Measurements from ENCODE around the gene PRKCB.

PRKCB gene

DNA sequence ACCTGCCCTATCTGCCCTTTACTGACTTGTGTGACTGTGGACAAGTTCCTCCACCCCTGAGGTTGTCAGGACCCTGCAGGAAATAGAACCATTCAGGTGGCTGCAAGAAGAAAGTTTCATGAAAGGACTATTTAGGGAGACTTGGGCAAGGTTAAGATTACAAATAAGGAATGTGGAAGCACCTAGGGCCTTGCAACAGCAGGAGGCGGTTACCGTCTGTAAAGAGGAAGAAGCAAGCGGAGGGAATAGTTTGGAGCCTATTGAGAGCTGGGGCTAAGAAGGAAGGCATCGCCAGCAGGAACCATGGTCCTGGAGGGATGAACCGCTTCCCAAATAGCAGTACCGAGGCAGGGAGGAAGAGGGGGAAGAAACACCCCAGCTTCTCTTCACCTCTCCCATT, 132.4 kb downstream of the PRKCB start:
- DNase-seq (ENCODE audit: low read depth in 2 of 2), result no peak

DNA sequence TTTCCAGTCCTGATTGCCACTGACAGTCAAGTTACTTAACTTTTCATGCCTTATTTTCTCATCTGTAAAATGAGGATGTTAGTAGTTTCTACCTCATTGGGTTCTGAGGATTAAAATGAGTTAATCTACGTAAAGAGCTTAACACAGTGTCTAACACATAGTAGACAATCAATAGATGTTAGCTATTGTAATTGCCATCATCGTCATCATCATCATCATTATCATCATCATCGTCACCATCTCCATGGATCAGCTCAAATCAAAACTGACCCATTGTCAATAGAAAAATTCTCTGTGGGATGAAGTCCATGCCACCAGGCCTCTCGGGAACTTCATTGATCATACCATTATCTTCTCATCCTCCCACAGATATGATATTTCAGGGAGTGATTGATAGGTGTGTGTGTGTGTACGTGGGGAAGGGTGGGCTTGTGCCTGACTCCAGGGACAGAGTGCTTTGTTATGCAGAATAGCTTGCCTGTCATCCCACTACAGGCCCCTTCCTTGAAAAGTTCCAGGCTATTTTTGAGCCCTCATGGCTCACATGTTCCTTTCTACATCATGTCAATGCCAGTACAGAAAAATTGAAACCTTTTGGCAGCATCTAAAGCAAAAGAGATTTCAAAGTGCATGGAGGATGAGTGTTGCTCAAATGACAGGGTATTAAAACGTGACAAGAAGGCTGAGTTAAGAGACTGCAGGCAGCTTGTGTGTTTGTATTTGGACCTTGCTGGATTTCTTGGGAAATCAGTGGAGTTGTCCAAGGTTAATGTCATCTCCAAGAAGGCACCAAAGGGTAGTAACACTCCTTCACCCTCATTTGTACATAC, 133.9 kb downstream of the PRKCB start:
- DNase-seq (ENCODE audit: low read depth in 2 of 2), result no peak

DNA sequence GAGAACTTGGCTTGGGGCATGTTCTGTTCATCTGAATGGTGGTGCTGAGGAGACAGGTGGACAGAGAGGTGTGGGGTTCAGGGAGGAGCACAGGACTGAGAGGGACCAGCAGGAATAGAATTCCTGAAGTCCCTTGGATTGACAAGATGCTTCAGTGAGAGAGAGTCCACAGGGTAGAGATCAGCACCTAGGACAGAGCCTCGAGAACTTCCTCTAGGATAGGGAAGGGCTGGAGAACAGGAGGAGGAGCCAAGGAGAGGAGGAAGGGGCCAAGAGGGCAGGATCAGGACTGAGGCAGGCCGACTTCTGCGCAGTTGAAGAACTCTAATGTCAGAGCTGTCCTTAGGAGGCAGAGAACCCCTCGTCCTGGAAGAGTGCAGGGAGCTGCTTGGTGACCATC, 138.4 kb downstream of the PRKCB start:
- no peak for DNase-seq (ENCODE audit: low read depth in 2 of 2)

DNA sequence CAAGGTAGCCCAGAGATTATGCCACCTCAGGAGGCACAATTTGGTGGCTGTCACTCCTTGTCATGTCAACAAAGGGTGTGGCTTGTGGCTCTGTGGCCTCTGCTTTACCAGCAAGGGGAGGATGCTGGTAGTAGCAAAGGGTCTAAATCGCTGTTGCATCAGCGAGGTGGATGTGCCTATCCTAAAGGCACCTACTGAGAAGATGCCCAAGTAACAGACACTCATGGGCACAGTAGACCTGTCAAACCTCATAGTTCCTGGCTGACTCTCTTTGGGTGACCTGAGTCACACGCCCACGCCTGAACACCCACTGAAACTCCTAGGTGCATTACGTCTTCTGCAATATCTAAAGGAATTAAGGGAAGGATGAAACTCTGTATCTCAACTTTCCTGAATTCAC, 139.5 kb downstream of the PRKCB start:
- DNase-seq (ENCODE audit: low read depth in 2 of 2), result no peak

DNA sequence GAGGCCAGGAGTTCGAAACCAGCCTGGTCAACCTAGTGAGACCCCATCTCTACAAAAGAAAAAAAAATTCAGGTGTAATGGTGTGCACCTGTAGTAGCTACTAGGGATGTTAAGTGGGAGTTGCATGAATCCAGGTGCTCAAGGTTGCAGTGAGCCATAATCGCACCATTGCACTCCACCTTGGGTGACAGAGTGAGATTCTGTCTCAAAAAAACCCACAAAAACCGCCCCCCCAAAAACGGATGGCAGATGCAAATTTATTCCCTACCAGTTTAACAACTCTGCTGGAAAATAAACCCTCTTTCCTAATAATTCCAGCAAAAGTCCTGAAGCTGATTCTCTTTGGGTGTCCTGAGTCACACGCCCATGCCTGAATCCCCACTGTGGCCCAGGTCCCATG, 140.3 kb downstream of the PRKCB start:
- DNase-seq (ENCODE audit: low read depth in 2 of 2), result no peak

DNA sequence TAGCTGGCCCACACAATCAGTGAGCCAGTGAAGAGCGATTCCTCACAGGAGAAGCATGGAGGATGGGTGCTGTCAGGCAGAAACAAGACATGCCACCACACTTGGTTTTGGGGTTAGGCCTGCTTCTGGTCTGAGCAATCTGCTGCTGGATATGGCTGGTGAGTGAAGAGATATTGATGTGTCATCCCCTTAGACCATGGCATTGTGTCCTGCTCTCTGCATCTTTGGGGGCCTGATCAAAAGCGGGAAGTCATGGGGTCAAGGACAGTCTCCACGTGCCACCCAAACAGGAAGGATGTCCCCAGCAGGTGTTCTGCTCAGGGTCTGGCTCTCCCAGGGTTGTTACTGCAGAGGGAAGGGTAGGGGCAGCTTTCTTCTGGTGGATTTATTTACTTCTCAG, 140.7 kb downstream of the PRKCB start:
- DNase-seq (ENCODE audit: low read depth in 2 of 2), result no peak

DNA sequence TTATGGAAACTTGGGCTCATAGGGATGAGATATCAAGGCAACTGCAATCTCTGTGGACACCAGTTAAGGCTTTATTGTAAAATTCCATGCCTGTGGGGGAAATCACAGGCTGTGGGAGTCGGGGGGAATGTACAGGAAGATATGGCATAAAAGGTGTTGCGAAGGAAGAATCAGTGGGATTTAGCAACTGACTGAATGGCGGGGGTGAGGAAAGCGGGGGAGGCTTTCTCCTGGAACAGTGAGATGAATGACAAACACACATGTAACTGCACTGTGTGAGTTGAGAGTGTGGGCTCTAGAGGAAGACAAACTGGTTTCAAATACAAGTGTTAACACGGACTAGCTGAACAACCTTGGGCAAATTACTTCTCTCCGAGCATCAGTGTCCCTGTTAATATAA, 143.7 kb downstream of the PRKCB start:
- no peak for DNase-seq (ENCODE audit: low read depth in 2 of 2)

DNA sequence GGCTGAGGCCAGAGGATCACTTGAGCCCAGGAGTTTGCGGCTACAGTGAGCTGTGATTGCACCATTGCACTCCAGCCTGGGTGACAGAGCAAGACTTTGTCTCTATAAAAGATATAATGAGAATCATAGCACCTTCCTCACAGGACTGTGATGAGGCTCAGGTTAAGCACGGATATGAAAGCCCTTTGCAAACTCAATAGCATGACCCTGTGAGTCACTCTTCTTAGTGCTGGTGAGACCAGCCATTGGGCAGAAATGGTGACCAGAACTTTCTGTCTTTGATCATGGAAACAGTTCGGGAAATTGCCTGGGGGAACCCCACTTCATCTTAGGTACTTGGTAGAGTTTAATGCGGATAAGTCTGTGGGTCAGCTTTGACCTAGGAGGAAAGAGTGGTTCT, 144.2 kb downstream of the PRKCB start:
- no peak for DNase-seq (ENCODE audit: low read depth in 2 of 2)

DNA sequence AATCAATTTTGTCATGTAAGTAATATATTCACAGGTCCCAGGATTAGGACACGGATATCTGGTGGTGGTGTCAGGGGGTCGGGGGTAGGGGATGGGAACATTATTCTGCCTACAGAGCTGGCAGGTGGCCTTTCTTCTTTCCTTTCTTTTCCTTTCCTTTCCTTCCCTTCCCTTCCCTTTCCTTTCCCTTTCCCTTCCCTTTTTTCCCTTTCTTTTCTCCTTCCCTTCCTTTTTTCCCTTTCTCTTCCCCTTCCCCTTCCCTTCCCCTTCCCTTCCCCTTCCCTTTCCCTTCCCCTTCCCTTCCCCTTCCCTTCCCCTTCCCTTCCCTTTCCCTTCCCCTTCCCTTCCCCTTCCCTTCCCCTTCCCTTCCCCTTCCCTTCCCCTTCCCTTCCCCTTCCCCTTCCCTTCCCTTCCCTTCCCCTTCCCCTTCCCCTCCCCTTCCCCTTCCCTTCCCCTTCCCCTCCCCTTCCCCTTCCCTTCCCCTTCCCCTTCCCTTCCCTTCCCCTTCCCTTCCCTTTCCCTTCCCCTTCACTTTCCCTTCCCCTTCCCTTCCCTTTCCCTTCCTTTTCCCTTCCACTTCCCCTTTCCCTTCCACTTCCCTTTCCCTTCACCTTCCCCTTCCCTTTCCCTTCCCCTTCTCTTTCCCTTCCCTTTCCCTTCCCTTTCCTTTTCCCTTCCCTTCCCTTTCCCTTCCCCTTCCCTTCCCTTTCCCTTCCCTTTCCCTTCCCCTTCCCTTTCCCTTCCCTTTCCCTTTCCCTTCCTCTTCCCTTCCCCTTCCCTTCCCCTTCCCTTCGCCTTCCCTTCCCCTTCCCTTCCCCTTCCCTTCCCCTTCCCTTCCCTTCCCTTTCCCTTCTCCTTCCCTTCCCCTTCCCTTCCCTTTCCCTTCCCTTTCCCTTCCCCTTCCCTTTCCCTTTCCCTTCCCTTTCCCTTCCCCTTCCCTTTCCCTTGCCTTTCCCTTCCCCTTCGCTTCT, 145.9 kb downstream of the PRKCB start:
- DNase-seq (ENCODE audit: low read depth in 2 of 2), result no peak

DNA sequence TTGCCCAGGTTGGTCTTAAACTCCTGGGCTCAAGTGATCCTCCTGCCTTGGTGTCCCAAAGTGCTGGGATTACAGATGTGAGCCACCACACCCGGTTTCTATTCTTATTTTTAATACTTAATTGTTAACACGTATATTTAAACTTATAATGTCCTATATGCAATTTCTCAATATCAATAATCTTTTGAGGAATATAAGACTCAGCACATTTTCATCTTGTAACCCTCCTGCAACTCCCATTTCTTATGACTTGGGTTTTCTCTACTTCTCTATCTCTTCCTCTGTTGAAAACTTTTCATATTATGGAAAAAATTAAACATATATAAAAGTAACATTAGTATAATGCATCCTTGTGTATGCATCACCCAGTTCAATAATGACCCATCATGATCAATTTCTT, 150.7 kb downstream of the PRKCB start:
- no peak for DNase-seq (ENCODE audit: low read depth in 2 of 2)

DNA sequence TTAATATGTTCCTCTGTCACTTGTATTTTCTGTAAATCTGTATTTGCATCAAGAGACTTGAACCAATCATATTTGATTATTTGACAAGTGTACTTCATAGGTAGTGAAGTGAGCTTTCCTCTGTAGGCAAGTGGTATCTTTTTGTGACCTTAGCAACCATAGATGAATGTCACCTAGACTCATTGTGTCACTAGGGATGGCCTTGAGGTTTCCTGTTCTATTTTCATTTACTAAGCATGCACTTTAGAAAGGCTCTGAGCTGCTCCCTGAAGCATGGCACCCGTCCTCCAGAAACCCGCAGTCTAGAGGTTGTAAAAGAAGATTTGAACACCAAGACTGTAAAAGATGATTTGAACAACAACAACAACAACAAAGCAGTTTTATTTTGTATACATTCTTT, 151.7 kb downstream of the PRKCB start:
- DNase-seq (ENCODE audit: low read depth in 2 of 2), result no peak

DNA sequence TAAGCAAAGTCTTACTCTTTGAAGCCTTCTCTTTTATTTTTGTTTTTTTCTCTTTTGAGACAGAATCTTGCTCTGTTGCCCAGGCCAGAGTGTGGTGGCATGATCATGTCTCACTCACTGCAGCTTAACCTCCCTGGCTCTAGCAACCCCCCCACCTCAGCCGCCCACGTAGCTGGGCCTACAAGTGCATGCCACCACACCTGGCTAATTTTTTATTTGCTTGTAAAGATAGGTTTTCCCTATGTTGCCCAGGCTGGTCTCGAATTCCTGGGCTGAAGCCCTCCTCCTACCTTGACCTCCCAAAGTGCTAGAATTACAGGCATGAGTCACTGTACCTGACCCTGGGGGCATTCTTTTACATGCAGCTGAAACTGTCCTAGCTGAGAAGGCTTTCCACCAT, 154.7 kb downstream of the PRKCB start:
- no peak for DNase-seq (ENCODE audit: low read depth in 2 of 2)

DNA sequence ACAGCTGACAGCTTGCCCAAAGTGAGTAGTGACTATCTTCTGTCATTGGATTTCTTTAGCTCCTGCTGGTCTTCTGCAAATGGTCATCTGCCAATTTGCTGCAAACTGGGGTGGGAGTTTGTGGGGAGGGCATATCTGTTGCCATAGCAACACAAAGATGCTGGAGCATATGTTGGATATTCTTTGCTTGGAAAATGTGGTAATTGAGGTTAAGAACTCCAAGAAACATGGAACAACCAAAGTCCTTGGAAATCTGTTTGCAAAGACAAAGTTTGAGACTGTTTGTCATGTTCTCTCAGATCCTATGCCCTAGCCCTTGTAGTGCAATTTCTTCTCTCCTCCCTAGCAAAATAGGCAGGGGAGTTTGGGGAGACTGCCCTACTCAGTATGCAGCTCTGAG, 155.3 kb downstream of the PRKCB start:
- DNase-seq (ENCODE audit: low read depth in 2 of 2), result no peak

DNA sequence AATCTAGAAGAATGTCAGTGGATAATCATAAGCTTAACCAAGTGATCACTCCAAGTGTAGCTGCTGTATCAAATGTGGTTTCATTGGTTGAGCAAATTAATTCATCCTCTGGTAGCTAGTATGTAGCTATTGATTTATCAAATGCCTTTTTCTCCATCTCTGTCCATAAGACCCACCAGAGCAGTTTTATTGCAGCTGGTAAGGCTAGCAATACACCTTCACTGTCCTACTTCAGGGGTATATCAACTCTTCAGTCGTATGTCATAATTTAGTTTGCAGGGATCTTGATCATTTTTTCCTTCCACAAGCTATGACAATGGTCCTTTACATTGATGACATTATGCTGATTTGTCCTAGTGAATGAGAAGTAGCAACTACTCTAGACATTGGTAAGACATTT, 158.8 kb downstream of the PRKCB start:
- DNase-seq (ENCODE audit: low read depth in 2 of 2), result no peak

DNA sequence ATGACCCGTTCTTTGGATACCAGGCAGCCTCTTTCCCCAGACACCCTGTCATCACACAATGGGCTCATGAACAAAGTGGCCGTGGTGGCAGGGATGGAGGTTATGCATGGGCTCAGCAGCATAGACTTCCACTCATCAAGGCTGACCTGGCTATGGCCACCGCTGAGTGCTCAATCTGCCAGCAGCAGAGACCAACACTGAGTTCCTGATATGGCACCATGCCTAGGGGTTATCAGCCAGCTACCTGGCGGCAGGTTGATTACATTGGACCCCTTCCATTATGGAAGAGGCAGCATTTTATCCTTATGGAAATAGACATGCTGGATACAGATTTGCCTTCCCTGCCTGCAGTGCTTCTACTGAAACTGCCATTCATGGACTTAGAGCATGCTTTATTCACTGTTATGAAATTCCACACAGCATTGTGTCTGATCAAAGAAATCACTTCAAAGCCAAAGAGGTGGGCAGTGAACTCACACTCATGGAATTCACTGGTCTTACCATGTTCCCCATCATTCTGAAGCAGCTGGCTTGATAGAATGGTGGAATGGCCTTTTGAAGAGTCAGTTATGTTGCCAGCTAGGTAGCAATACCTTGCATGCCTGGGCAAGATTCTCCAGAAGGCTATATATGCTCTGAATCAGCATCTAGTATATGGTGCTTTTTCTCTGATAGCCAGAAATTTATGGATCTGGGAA, 160.6 kb downstream of the PRKCB start:
- no peak for DNase-seq (ENCODE audit: low read depth in 2 of 2)

DNA sequence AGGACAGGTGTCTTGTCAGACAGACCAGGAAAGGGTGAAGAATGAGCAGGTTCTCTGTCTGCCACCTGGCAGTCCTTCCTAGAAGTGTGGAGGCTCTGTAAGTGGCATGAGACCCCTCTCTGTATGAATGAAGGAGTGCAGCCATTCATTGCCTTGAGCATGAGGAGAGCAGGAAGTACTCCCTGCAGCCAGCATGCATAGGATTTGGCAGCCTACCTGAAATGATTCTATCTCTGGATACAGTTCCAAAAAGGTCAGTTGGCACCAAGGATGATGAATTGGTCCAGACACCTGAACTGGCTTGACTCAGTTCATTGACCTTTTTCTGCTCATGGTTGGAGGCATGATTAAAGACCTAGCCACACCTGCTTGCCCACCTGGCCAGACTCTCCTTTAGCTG, 163.0 kb downstream of the PRKCB start:
- DNase-seq (ENCODE audit: low read depth in 2 of 2), result no peak

DNA sequence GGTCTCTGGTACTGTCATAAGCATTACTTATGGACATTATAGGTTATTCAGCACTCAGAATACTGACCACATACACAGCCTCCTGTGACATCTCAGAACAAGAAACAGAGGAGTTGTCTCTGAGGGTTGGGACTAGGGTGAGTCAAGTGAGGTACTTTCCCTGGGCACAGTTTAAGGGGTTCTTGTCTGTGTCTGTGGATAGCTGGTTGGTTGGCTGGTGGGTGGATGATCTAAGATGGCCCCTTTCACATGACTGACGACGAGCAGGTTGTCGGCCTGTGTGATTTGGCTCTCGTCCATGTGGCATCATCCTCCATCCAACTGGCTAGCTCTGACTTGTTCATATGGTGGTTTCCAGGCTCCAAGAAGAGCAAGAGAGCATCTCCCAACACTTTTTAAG, 163.9 kb downstream of the PRKCB start:
- DNase-seq (ENCODE audit: low read depth in 2 of 2), result peak; percentile 29 to 61

DNA sequence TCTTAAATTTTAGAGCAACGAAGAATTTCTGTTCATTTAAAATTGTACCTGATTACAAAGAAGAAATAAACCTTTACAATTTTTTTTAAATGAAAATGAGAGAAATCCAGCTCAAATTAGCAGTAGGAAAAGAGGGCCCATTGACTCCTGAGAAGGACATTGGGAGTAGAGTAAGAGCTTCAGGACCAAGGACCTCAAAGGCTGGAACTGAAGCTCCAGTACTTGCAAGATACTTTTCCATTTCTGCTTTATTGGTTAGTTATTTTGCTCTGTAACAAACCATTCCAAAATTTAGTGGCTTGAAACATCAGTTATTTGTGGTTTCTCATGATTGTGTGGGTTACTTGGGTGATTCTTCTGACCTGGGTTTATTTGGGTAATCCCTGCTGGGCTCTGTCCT, 165.9 kb downstream of the PRKCB start:
- no peak for DNase-seq (ENCODE audit: low read depth in 2 of 2)

DNA sequence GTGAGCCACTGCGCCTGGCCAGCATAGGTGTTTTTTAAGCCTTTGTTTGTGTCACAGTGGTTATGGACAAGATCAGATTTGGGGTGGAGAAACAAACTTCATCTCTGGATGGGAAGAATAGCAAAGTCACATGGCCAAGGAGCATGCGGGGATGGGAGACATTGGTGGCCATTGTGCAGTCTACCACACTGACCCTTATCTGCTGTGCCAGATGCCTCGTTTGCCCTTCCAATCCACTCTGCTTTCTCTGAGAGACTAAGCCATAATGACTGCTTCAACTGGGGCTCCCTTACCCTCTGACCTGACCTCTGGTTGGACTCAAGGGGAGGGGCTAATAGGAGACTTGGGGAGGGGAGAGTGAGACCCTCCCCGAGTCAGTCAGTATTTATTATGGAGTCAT, 166.8 kb downstream of the PRKCB start:
- DNase-seq (ENCODE audit: low read depth in 2 of 2), result no peak

DNA sequence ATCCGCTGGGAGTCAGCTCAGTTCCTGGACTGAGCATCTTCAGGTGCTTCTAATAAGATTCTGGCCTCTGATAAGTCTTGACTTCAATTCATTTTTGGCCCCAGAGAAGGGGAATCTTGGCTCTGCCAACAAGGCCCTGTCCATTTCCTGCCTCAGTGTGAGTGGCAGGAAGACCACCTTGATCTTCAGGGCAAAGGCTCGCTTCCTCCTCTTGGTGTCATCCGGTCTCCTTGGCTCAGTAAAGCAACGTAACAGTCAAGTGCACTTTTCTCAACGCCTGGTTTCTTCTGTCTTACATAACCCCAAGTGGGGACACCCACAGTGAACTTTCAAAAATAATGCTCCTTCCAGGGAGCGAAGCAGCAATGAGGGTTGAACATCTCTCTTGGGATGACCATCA, 169.8 kb downstream of the PRKCB start:
- no peak for DNase-seq (ENCODE audit: low read depth in 2 of 2)

DNA sequence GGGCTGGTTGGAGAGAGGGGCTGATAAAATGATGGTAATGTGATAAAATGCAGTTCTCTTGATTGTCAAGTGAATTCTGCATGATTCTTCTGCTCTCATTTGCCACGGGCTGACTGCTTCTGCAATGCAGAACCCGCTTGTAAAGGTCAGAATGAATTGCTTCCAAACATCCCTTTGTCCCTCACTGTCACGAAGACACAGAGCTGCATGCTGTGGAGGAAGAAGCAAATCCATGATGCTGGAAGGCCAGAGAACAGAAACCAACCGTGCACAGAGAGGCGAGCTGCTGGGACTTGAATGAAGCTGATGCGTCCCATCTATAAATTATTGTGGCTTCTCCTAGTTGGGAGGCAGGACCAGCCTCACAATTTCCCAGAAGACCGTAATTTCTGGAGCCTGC, 171.6 kb downstream of the PRKCB start:
- DNase-seq (ENCODE audit: low read depth in 2 of 2), result no peak

DNA sequence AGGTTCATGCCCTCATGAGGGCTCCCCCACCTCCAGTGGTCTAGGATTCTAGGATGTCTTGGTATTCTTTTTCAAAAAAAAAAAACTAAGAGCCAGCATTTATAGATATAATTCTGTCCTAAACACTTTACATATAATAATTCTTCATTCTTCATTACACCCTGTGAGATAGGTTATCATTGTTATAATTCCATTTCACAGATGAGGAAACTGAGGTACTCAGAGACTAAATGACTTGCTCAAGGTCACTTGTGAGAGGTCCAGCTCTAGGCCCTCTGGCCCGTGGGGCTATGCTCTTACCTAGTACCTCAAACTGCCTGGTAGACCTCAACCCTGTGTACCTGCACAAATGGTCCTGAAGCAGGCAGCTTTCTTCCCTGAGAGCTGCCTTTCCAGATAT, 172.2 kb downstream of the PRKCB start:
- no peak for DNase-seq (ENCODE audit: low read depth in 2 of 2)
